Smooth muscle cell (in vitro differentiated cells): ENCODE results near the gene SCG5. TPM values are rescaled to one million over a fixed set of nuclear protein-coding genes. Genes with fewer than 3 reads are reported as not detected.
"Not testable (repeated sequence)": the region's sequence is repeated elsewhere in the genome, so short reads cannot be mapped to it uniquely, and the experiment has no call there.

Experiments
- DNase-seq: peaks from one replicate; lab custom pipeline; 2025; ENCODE audit not compliant: unreplicated experiment; lab: John Stamatoyannopoulos, UW
- H2AFZ ChIP-seq: fragments of 200-600 bp; sonication (generic); 2 replicates; pipeline ENCODE4 v1.6.0; 2016; ENCODE audit warnings: antibody characterized with exemption, low read depth, mild to moderate bottlenecking
- H3F3A ChIP-seq: fragments of 200-600 bp; sonication (generic); 2 replicates; pipeline ENCODE4 v1.6.0; 2017; ENCODE audit warnings: antibody characterized with exemption, low read depth
- H3K27ac ChIP-seq: fragments of 200-600 bp; sonication (generic); 2 replicates; pipeline ENCODE4 v1.5.1; 2016; ENCODE audit warnings: low read depth, mild to moderate bottlenecking
- H3K27me3 ChIP-seq: fragments of 200-600 bp; sonication (generic); 2 replicates; pipeline ENCODE4 v1.6.1; 2016; ENCODE audit warnings: low read depth, mild to moderate bottlenecking
- H3K36me3 ChIP-seq: fragments of 200-600 bp; sonication (generic); 2 replicates; pipeline ENCODE4 v1.5.1; 2016; ENCODE audit warnings: low read depth
- H3K4me1 ChIP-seq: fragments of 200-600 bp; sonication (generic); 2 replicates; pipeline ENCODE4 v1.5.1; 2016; ENCODE audit warnings: low read depth
- H3K4me2 ChIP-seq: fragments of 200-600 bp; sonication (generic); 2 replicates; pipeline ENCODE4 v1.6.0; 2016; ENCODE audit warnings: mild to moderate bottlenecking
- H3K4me3 ChIP-seq: fragments of 200-600 bp; sonication (generic); 2 replicates; pipeline ENCODE4 v1.5.1; 2016; ENCODE audit warnings: mild to moderate bottlenecking
- H3K79me2 ChIP-seq: fragments of 200-600 bp; sonication (generic); 2 replicates; pipeline ENCODE4 v1.6.0; 2016; ENCODE audit warnings: low read depth, mild to moderate bottlenecking
- H3K9ac ChIP-seq: fragments of 200-600 bp; sonication (generic); 2 replicates; pipeline ENCODE4 v1.6.0; 2016; ENCODE audit warnings: low read depth
- H3K9me3 ChIP-seq: fragments of 200-600 bp; sonication (generic); replicated peaks from 2 replicates; pipeline ENCODE4 v1.5.1; 2016; ENCODE audit warnings: low read depth
- H4K20me1 ChIP-seq: fragments of 200-600 bp; sonication (generic); 2 replicates; pipeline ENCODE4 v1.6.0; 2016; ENCODE audit warnings: low read depth
- CTCF ChIP-seq: fragments of 200-600 bp; sonication (generic); IDR thresholded peaks from 2 replicates; pipeline ENCODE4 v1.5.1; 2017; ENCODE audit warnings: borderline replicate concordance, mild to moderate bottlenecking, antibody characterized with exemption; ENCODE audit not compliant: insufficient read depth, poor library complexity, severe bottlenecking
- WGBS: methylation state at CpG from one replicate; pipeline ENCODE4 v1.1.7; 2016; ENCODE audit warnings: low lambda C conversion rate; 5-methylcytosine and 5-hydroxymethylcytosine counted together
- polyA plus RNA-seq: library from polyadenylated mRNA; unstranded; fragments of >200 nt; fragmentation: Nextera tagmentation; extraction: Ambion mirVana; gene quantifications from 2 replicates; pipeline ENCODE4 v1.2.1, GENCODE V29; 2016
- total RNA-seq: library from RNA; depleted of rRNA; stranded (reverse); fragments of >200 nt; gene quantifications from 2 replicates; pipeline ENCODE4 v1.2.3, GENCODE V29; 2014

The SCG5 gene
- 19.5 and 37.2 TPM in 2 replicates for total RNA-seq
- 19.4 and 34.7 TPM in 2 replicates for polyA plus RNA-seq

GRCh38 chr15:32641517-32642059 is at the start of gene SCG5:
Gene SCG5, plus strand, starts transcription at chr15:32641710. Its CDS starts 1,883 bp downstream, at chr15:32643593.
- Histone ChIP-seq H3K9ac (no peak within 1 kb of the TSS), H3K27me3 (no peaks in the 10 kb centered on the region), H3K27ac (no peak within 1 kb of the TSS), H2AFZ (peak within 1 kb of the TSS; percentile 42), H3K79me2 (no peaks in the 10 kb centered on the region), H3K9me3 (no peaks in the 10 kb centered on the region), H3K4me2 (peak within 1 kb of the TSS; percentile 83), H3K36me3 (peaks cover 8% of the 10 kb centered on the region), H3K4me3 (peak within 1 kb of the TSS; percentile 37), H3F3A (no peaks in the 10 kb centered on the region), H4K20me1 (no peaks in the 10 kb centered on the region), H3K4me1 (no peaks in the 10 kb centered on the region)
- TF ChIP-seq CTCF: no peak
- no peak for DNase-seq
- WGBS: 25% methylated on average over 22 of the region's 22 CpGs

- H3F3A ChIP-seq, H3K27me3 ChIP-seq, H3K9me3 ChIP-seq, H3K4me3 ChIP-seq, H3K4me1 ChIP-seq, H3K36me3 ChIP-seq, DNase-seq, H2AFZ ChIP-seq, H3K27ac ChIP-seq, H3K4me2 ChIP-seq, H3K9ac ChIP-seq, H3K79me2 ChIP-seq, H4K20me1 ChIP-seq: not testable (repeated sequence)
- WGBS: 100% methylated on average over 1 of the region's 8 CpGs
These were observed 48.4 kb upstream of the SCG5 start, which contains the start of gene GOLGA8N for GRCh38 chr15:32593151-32593550. Gene GOLGA8N, plus strand, starts transcription at chr15:32593456.

GRCh38 chr15:32609518-32609917 is 32.0 kb upstream of the SCG5 start:
- not testable (repeated sequence) for H3K27ac ChIP-seq, H3K27me3 ChIP-seq, H2AFZ ChIP-seq, H3K4me1 ChIP-seq, H3F3A ChIP-seq, DNase-seq, H3K36me3 ChIP-seq, H3K9me3 ChIP-seq, H3K4me3 ChIP-seq, H3K9ac ChIP-seq, H3K4me2 ChIP-seq, H3K79me2 ChIP-seq, H4K20me1 ChIP-seq
- 93% methylated on average over 2 of the region's 2 CpGs for WGBS

- H4K20me1 ChIP-seq, H3K9me3 ChIP-seq, H3K4me1 ChIP-seq, H3K9ac ChIP-seq, H3K27ac ChIP-seq, H2AFZ ChIP-seq, H3K27me3 ChIP-seq, DNase-seq, H3K79me2 ChIP-seq, H3F3A ChIP-seq, H3K4me2 ChIP-seq, H3K4me3 ChIP-seq, H3K36me3 ChIP-seq: not testable (repeated sequence)
- WGBS: 2% methylated on average over 3 of the region's 3 CpGs
- peak; percentile 29 for TF ChIP-seq CTCF
These were observed 30.8 kb upstream of the SCG5 start for GRCh38 chr15:32610719-32611118.

GRCh38 chr15:32614712-32615050 is 26.8 kb upstream of the SCG5 start:
- H3K36me3 ChIP-seq, H3F3A ChIP-seq, DNase-seq, H3K4me1 ChIP-seq, H3K9ac ChIP-seq, H3K9me3 ChIP-seq, H3K27me3 ChIP-seq, H4K20me1 ChIP-seq: not testable (repeated sequence)
- Histone ChIP-seq H3K27ac (peak overlapping the region; percentile 77), H3K4me3 (peak overlapping the region; percentile 84), H2AFZ (peak overlapping the region; percentile 32), H3K4me2 (peak overlapping the region; percentile 96), H3K79me2 (peaks cover 31% of the 10 kb centered on the region)
- WGBS: 0% methylated on average over 10 of the region's 16 CpGs

GRCh38 chr15:32615051-32615870 is 26.2 kb upstream of the SCG5 start, which contains the start of gene ARHGAP11A:
Gene ARHGAP11A, plus strand, starts transcription at chr15:32615504. Its CDS starts 708 bp downstream, at chr15:32616212.
- not testable (repeated sequence) for H3K27me3 ChIP-seq, H4K20me1 ChIP-seq, H3K4me1 ChIP-seq, H3K36me3 ChIP-seq, DNase-seq, H3F3A ChIP-seq, H3K9me3 ChIP-seq
- H3K79me2 ChIP-seq: peaks cover 31% of the 10 kb centered on the region
- peak within 1 kb of the TSS; percentile 96 for H3K4me2 ChIP-seq
- peak within 1 kb of the TSS; percentile 84 for H3K4me3 ChIP-seq
- peak within 1 kb of the TSS; percentile 90 for H2AFZ ChIP-seq
- WGBS: 0% methylated on average over 30 of the region's 43 CpGs
- peak within 1 kb of the TSS; percentile 66 for H3K9ac ChIP-seq
- peak within 1 kb of the TSS; percentile 77 for H3K27ac ChIP-seq
